GM18517 (cell line): Measurements from ENCODE around the gene ZNF536.
"Not testable (repeated sequence)": the region's sequence is repeated elsewhere in the genome, so short reads cannot be mapped to it uniquely, and the experiment has no call there.

Experiments used
- ATAC-seq: cut with Tn5 transposase; IDR thresholded peaks from one replicate; pipeline ENCODE4 v1.9.1; 2021; ENCODE audit warnings: mild to moderate bottlenecking, moderate library complexity; ENCODE audit not compliant: unreplicated experiment

Gene ZNF536

GRCh38 chr19:30408734-30409301, 36.6 kb downstream of the ZNF536 start:
- ATAC-seq = no peak

- no peak for ATAC-seq
Measured at GRCh38 chr19:30411714-30412113, 39.5 kb downstream of the ZNF536 start.

GRCh38 chr19:30416375-30416774, 44.2 kb downstream of the ZNF536 start:
- ATAC-seq = no peak

- ATAC-seq = not testable (repeated sequence)
Measured at GRCh38 chr19:30417166-30417565, 45.0 kb downstream of the ZNF536 start.

- no peak for ATAC-seq
Measured at GRCh38 chr19:30419568-30420180, 47.5 kb downstream of the ZNF536 start.

- no peak for ATAC-seq
Measured at GRCh38 chr19:30420316-30420715, 48.1 kb downstream of the ZNF536 start.

- ATAC-seq = no peak
Measured at GRCh38 chr19:30420881-30421280, 48.7 kb downstream of the ZNF536 start.

GRCh38 chr19:30421571-30421970, 49.4 kb downstream of the ZNF536 start:
- ATAC-seq = no peak

- ATAC-seq = no peak
Measured at GRCh38 chr19:30423481-30423880, 51.3 kb downstream of the ZNF536 start.

GRCh38 chr19:30425885-30426838, 54.0 kb downstream of the ZNF536 start:
- ATAC-seq = no peak

GRCh38 chr19:30426864-30427263, 54.7 kb downstream of the ZNF536 start:
- no peak for ATAC-seq

- ATAC-seq = no peak
Measured at GRCh38 chr19:30428092-30428680, 56.0 kb downstream of the ZNF536 start.

- no peak for ATAC-seq
Measured at GRCh38 chr19:30428844-30429243, 56.7 kb downstream of the ZNF536 start.

- no peak for ATAC-seq
Measured at GRCh38 chr19:30430206-30430734, 58.1 kb downstream of the ZNF536 start.

GRCh38 chr19:30431591-30431990, 59.4 kb downstream of the ZNF536 start:
- no peak for ATAC-seq

GRCh38 chr19:30434797-30435594, 62.8 kb downstream of the ZNF536 start:
- no peak for ATAC-seq

GRCh38 chr19:30437869-30438268, 65.7 kb downstream of the ZNF536 start:
- no peak for ATAC-seq

GRCh38 chr19:30439310-30439709, 67.1 kb downstream of the ZNF536 start:
- no peak for ATAC-seq

- ATAC-seq = no peak
Measured at GRCh38 chr19:30441011-30441410, 68.8 kb downstream of the ZNF536 start.

- ATAC-seq = no peak
Measured at GRCh38 chr19:30442674-30443073, 70.5 kb downstream of the ZNF536 start.
